HG02840 (cell line): ENCODE measurements around the gene SRSF8.
"Not testable (repeated sequence)": the region's sequence is repeated elsewhere in the genome, so short reads cannot be mapped to it uniquely, and the experiment has no call there.

Experiments
- ATAC-seq: cut with Tn5 transposase; IDR thresholded peaks from one replicate; pipeline ENCODE4 v1.9.1; 2021; ENCODE audit warnings: mild to moderate bottlenecking, moderate library complexity, moderate number of reproducible peaks; ENCODE audit not compliant: unreplicated experiment, low FRiP score

Gene SRSF8, protein sequence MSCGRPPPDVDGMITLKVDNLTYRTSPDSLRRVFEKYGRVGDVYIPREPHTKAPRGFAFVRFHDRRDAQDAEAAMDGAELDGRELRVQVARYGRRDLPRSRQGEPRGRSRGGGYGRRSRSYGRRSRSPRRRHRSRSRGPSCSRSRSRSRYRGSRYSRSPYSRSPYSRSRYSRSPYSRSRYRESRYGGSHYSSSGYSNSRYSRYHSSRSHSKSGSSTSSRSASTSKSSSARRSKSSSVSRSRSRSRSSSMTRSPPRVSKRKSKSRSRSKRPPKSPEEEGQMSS

DNA sequence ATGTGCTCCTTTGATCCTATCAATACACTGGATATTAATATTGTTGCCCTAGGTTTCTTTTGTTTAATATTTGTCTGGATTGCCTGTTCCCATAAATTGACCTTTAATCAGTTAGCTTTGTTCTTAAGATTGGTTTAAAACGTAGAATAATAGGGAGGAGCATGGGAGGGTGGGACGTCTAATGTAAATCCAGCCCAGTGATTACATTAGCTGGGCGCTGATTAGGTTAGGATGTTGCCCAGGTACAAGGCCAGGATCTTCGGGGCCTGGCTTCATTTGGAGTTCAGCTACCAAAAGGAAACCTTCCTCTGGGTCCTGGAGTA is at the start of gene SRSF8:
SRSF8 (plus strand) TSS at position 204 of the 323 bp plus-strand sequence. CDS start 308 bp downstream, outside the sequence.
- peak; percentile 47 for ATAC-seq

DNA sequence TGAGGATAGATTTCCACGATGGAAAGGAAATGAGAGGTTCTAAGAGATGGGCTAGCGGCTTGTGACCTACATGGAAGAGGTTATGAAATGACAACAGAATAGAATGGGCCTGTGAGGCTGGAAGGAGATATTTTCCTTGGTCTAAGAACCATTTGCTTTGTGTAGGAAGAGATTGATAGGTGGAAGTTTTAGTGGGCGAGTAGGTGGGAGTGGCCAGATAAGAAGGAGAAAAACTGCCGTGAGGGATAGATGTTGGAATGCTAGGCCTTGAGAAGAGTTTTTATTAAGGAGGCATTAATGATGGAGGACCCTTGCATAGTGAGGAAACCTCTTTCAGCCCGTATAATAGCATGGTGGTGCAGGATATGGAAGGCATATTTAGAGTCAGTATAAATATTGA is 45.3 kb upstream of the SRSF8 start:
- not testable (repeated sequence) for ATAC-seq

DNA sequence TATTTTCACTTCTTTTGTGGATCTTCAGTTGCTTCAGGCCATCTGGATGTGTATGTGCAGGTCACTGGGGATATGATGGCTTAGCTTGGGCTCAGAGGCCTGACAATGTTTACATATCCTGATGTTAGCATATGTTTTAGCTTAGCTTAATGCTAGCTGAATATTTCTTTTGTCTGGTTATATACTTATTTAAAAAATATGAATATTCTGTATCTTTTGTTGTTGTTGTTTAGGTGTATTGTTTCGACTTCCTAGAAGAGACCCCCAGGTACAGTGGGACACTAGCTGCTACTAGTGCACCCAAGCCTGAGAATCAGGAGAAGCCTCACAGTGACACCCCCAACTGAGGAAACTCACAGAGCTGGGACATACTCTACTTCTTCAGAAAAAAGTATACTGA is 41.8 kb upstream of the SRSF8 start, which contains the start of gene KDM4E:
KDM4E (plus strand) TSS at position 301 of the 400 bp plus-strand sequence. CDS start 300 bp downstream, outside the sequence.
- no peak for ATAC-seq

DNA sequence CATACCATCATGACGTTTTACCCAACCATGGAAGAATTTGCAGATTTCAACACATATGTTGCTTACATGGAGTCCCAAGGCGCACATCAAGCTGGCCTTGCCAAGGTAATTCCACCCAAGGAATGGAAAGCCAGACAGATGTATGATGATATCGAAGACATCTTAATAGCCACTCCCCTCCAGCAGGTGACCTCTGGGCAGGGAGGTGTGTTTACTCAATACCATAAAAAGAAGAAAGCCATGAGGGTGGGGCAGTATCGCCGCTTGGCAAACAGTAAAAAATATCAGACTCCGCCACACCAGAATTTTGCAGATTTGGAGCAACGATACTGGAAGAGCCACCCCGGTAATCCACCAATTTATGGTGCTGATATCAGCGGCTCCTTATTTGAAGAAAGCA is 41.1 kb upstream of the SRSF8 start:
- not testable (repeated sequence) for ATAC-seq

DNA sequence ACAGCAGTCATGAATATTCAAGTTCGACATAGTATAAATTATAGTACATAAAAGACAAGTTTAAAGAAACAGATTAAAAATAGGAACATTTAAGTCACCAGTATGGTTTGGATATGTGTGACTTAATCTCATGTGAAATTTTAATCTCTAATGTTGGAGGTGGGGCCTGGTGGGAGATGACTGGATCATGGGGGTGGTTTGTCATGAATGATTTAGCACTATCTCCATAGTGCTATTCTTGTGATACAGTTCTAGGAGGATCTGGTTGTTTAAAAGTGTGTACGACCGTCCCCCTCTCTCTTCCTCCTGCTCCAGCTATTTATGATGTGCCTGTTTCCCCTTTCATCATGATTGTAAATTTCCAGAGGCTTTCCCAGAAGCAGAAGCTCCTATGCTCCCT is 38.4 kb upstream of the SRSF8 start:
- ATAC-seq, result no peak

DNA sequence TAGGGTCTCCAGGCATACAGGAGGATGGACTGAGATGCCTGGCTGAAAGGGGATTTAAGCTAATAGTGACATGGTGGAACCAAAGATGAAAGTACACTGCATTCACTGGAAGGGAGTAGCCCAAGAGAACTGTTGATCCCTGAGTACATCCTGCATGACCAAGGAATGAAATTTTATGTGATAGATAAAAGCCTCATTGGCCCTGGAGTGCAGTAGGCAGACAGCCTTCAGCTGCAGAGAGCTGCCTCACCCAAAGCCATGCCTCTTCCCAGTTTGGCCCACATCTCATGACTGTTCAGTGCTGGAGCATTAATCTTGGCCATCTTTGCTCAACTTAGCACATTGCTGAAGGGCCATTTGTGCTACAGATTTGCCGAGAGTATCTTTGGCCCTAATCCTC is 33.7 kb upstream of the SRSF8 start:
- ATAC-seq, result no peak

DNA sequence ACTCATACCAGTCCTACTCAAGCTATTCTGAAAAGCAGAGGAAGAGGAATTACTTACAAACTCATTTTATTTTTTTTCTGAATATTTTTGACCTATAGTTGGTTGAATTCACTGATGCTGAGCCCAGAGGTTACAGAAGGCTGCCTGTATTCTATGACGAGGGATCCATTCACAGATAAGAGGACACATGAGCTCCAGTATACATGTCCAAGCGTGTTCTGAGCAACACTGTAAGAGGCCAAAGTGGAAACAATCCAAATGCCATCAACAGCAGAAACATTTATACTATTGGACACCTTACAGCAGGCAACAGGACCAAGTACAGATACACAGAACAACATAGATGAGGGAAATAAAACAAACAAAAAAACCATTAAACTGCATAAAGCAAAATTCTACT is 31.4 kb upstream of the SRSF8 start:
- ATAC-seq, result no peak

DNA sequence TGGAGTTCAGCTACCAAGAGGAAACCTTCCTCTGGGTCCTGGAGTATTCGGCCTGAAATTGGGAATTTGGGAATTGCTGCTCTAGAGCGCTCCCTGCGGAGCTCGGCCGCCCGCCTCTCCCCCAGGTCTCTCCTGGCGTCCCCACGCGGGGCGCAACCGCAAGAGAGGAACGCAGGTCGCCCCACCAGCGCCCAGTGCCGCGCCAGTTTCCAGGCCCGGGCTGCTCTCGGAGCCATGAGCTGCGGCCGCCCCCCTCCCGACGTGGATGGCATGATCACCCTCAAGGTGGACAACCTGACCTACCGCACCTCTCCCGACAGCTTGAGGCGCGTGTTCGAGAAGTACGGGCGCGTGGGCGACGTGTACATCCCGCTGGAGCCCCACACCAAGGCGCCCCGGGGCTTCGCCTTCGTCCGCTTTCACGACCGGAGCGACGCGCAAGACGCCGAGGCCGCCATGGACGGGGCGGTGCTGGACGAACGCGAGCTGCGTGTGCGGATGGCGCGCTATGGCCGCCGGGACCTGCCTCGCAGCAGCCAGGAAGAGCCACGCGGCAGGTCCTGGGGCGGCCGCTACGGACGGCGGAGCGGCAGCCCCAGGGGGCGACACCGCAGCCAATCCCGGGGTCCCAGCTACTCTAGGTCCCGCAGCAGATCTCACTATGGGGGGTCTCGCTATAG is 29.2 kb upstream of the SRSF8 start:
- ATAC-seq, result not testable (repeated sequence)

DNA sequence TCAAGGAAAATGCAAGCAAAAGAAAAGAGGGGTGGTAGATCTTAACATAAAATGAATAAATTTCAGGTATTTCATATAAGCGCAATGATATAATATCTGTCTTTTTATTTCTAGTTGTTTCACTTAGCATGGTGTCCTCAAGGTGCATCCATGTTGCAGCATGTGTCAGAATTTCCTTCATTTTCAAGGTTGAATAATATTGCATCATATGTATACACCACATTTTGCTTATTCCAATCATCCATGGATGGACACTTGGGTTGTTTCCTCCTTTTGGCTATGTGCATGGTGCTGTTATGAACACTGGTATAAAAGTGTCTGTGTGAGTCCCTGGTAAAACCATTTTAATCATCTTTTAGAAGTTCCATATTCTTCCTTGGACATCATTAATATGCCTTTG is 24.5 kb upstream of the SRSF8 start:
- no peak for ATAC-seq

DNA sequence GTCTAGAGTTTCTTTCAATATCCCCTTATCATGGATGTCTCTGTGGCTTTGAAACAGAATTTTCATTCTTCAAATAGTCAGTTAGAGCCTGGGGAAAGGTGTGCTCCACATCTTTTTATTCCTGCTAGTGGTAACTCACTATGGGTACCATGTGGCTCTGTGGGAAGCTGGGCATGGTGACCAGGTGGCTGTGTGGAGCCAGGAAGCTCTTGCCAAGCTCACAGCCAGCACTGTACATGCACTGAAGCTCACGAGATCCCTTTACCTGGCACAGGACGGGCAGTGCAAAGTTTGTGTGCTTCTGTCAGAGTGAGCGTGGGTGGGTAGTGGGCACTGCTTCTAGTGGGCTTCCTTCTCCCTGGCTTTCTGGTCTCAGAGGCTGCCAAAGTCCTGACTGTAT is 23.8 kb upstream of the SRSF8 start:
- no peak for ATAC-seq

DNA sequence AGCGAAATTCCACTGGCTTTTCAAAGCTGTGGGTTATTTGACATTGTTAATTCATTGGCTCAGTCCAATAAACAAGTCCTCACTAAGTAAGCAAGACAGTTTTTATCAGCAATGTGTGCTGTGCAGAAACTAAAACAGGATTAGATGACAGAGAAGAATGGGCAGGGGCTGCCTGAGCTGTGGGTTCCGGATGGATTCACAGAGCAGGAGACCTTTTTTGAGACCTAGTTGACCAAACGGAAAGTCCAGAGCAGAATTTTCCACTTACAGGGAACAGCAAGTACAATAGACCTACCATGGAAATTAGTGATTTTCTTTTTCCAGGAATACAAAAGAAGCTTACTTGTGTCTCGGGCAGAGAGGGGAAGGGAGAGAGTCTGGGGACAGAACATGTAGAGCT is 22.7 kb upstream of the SRSF8 start:
- ATAC-seq, result no peak

DNA sequence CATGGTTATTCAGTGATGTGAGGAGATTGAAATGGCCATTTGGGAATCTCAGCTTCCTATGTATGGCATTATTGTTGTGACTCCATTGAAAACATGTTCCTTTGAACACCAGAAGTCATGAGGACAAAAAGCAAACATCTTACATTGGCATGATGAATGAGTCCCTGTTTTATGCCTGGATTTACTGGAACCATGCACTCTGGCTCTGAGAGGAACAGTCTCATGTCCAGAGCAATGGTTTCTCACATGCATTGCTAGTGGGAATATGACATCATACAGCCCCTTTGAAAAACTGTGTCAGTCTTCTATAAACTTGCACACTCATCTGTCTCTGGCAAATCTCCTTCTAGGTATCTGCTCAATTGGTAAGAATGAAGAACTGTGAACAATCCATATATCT is 20.9 kb upstream of the SRSF8 start:
- ATAC-seq, result no peak

DNA sequence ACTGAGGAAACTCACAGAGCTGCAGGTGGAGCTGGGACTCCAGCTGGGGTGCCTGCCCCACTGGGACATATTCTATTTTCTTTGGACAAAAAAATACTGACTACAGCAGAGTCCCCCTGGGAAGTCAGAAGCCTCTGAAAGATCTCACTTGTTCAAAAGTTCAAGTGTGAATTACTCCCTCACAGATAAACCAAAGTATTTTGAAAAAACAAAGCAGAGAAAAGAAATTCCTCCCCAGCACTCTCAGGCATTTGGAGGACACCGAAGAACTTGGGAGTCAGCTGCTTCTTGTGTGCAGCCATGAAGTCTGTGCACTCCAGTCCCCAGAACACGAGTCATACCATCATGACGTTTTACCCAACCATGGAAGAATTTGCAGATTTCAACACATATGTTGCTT is 17.6 kb upstream of the SRSF8 start, which contains the start of gene KDM4F:
KDM4F (plus strand) TSS at position 301 of the 400 bp plus-strand sequence.
- not testable (repeated sequence) for ATAC-seq

DNA sequence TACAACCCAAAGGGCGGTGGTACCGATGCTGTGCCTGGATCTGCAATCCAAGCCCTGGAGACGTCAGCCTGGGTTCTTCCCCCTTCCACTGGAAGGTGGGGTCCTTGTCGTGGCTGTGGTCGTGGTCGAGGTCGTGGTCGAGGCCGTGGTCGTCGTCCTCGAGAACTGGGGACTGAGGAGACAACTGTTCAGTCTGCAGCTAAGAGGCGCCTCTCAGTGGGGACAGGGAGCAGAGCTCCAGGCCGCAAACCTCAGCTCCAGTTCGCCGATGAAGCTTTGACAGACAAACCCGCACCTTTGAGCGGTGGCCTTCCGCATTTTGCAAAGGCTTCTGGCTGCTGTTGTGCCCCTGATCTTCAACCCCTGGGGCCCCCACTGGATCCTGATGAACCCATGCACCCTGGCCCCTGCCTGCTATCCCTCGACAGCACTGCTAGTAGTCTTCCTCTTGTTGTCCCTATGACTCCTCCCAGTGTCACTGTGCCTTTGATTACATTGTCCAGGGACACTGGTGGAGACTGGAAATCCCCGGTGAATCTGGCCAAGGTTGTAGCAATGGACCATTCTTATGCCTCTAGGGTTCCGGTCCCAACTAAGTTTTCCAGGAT is 16.0 kb upstream of the SRSF8 start:
- ATAC-seq, result no peak

DNA sequence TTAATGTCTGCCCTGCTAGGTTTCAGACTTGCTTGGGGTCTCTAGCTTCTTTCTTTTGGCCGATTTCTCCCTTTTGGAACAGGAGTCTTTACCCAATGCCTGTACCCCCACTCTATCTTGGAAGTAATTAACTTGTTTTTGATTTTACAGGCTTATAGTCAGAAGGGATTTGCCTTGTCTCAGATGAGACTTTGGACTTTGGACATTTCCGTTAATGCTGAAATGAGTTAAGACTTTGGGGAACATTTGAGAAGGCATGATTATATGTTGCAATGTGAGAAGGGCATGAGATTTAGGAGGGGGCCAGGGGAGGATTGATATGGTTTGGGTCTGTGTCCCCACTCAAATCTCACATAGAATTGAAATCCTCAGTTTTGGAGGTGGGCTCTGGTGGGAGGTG is 12.4 kb upstream of the SRSF8 start:
- ATAC-seq, result no peak

DNA sequence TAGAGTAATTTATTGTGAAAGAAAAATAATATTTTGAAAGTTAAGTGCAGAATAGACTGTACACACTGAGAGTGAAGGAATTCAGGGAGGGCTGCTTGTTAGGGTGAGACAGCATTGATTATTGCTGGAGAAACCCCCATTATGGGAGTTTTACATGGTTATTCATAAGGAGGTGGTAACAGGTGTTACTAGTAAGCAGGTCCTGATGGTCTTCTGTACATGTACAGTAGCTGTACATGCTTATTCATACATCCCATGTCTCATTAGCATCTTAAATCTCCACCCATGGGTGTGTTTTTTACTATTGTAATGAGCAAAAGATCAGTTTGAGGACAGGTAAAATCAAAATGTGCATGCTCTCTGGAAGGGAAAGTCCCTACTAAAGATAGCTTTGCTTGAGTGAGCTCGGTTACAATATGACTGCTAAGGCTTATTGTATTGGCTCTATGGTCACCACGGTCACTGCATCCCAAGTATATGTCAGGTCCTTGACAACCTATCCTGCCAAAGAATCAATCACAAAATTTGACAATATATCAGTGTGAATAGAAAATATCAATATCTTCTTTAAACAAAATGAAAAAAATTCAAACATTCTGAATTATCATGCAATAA is 11.3 kb upstream of the SRSF8 start:
- ATAC-seq, result peak; percentile 88

DNA sequence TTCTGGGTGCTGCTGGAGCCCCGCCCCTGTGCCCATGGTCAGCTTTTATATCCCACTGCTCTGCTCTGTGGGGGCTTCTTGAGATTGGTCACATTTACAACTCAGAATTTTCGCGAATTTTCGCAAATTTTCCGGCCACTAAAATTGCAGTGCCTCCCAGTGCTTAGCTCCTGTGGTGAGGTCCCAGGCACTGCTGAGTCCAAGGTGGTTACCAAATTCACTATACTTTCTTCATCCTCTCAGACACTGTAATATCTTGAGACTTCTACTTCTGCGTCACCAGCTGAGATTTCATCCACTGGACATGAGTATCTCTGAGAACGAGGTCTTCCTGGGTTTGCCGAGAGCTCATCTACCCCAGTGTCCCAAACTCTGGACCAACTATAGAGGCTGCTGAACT is 8.8 kb upstream of the SRSF8 start:
- no peak for ATAC-seq

DNA sequence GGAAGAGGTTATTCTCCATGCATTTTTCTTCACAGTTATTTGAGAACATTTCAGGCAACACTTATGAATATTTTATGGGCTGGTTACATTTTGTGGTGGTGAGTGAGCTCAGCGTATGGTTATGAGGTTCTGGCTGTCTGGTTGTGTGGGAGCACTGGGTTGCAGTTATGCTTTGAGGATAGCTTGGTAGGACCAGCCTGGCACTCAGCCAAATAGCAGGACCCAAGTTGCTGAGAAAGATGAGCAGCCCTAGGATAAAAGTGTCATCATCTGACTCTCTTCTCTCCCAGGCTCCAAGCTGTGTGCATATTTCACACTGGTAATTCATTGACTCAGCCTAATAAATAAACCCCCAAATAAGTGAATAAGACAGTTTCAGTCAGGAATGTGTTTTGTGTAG is 8.1 kb upstream of the SRSF8 start:
- ATAC-seq, result no peak

DNA sequence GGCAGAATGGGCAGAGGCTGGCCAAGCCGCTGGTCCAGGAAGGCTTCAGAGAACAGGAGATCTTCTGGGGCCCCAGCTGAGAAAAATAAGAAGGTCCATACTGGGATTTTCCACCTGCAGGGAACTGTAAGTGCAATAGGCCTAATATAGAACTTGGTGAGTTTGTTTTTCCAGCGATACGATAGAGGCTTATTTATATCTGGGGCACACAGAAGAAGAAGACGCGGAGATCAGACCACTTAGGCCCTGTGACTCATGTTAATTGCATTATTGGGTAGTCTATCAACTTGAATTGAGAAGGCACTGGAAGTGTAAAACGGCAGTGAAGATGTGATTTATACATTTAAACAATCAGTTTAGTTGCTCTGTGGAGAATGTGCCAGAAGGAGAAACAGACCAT is 7.7 kb upstream of the SRSF8 start:
- no peak for ATAC-seq

DNA sequence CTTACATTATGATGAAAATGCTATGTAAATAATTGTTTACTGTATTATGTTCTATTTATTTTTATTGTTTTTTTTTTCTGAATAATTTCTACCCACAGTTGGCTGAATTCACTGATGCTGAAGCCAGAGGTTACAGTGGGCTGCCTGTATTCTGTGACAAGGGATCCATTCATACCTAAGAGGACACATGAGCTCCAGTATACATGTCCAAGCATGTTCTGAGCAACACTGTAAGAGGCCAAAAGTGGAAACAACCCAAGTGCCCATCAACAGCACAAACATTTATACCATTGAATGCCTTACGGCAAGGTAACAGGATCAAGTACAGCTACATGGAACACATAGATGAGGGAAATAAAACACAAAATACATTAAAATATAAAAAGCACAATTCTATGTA is 1.4 kb upstream of the SRSF8 start:
- no peak for ATAC-seq
